ENCODE results near the gene CEACAM5.
"Not testable (repeated sequence)": the region's sequence is repeated elsewhere in the genome, so short reads cannot be mapped to it uniquely, and the experiment has no call there.

Gene CEACAM5

GRCh38 chr19:41740415-41741243 is 32.2 kb downstream of the CEACAM5 start:
- no peak for DNase-seq (ENCODE audit: low spot score)
- H3K4me3 ChIP-seq: no peak overlapping the region
- H3K27ac ChIP-seq: no peak overlapping the region
- no peak for TF ChIP-seq CTCF (IDR thresholded peaks at IDR 0.05)

- DNase-seq (ENCODE audit: low spot score): no peak
- Histone ChIP-seq H3K4me3 (no peak overlapping the region), H3K27ac (no peak overlapping the region)
- TF ChIP-seq CTCF (IDR thresholded peaks at IDR 0.05): no peak
Observed at GRCh38 chr19:41741244-41741554, 32.8 kb downstream of the CEACAM5 start.

GRCh38 chr19:41744850-41745249 is 36.4 kb downstream of the CEACAM5 start:
- TF ChIP-seq CTCF (IDR thresholded peaks at IDR 0.05): no peak

GRCh38 chr19:41745756-41746155 is 37.3 kb downstream of the CEACAM5 start:
- Histone ChIP-seq H3K27ac (no peak overlapping the region), H3K4me3 (no peak overlapping the region)
- no peak for TF ChIP-seq CTCF (IDR thresholded peaks at IDR 0.05)
- no peak for DNase-seq (ENCODE audit: low spot score)

More at GRCh38 chr19:41744850-41745249, 36.4 kb downstream of the CEACAM5 start:
- DNase-seq (ENCODE audit: low spot score): no peak
- H3K27ac ChIP-seq: no peak overlapping the region
- no peak overlapping the region for H3K4me3 ChIP-seq

- Histone ChIP-seq H3K4me3 (no peak overlapping the region), H3K27ac (no peak overlapping the region)
- no peak for TF ChIP-seq CTCF (IDR thresholded peaks at IDR 0.05)
- no peak for DNase-seq (ENCODE audit: low spot score)
Observed at GRCh38 chr19:41746593-41747227, 38.3 kb downstream of the CEACAM5 start.

GRCh38 chr19:41748012-41748411 is 39.6 kb downstream of the CEACAM5 start:
- Histone ChIP-seq H3K27ac (no peak overlapping the region), H3K4me3 (no peak overlapping the region)
- no peak for DNase-seq (ENCODE audit: low spot score)
- TF ChIP-seq CTCF (IDR thresholded peaks at IDR 0.05): no peak

GRCh38 chr19:41750248-41751134 is 42.1 kb downstream of the CEACAM5 start:
- DNase-seq (ENCODE audit: low spot score); H3K27ac ChIP-seq; H3K4me3 ChIP-seq: not testable (repeated sequence)

Data from coronary artery (tissue), 2 donors.